ENCODE results near the gene TGM6.
"Not testable (repeated sequence)": the region's sequence is repeated elsewhere in the genome, so short reads cannot be mapped to it uniquely, and the experiment has no call there.

The TGM6 gene

GRCh38 chr20:2403291-2404052 is 22.8 kb downstream of the TGM6 start:
- H3K27ac Mint-ChIP-seq: no peak overlapping the region
- no peaks in the 10 kb centered on the region for H3K4me1 Mint-ChIP-seq
- no peaks in the 10 kb centered on the region for H3K27me3 Mint-ChIP-seq (ENCODE audit: low read depth)
- peaks cover 4% of the 10 kb centered on the region for H3K9me3 Mint-ChIP-seq
- no peak for TF ChIP-seq CTCF (IDR thresholded peaks at IDR 0.05; ENCODE audit: unreplicated experiment in 3 of 3)
- H3K4me3 Mint-ChIP-seq: no peak overlapping the region
- no peaks in the 10 kb centered on the region for H3K36me3 Mint-ChIP-seq (ENCODE audit: low read depth)

DNA sequence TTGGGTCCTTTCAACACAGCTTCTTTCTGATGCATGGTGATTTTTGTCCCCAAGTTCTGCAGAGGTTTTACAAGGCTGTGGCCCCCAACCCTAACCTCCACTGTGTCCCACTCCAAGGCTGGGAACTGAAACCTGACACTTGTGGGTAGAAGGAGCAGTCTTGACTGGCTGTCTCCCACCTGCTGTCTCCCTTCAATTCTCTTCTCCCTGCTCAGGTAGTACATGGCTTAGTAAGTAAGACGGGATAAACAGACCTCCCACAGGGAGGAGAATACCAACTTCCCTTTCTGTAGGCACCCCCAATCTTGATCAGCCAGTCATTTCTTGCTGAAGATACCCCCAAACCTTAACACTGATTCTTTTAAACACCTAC is 25.0 kb downstream of the TGM6 start:
- no peaks in the 10 kb centered on the region for H3K36me3 Mint-ChIP-seq (ENCODE audit: low read depth)
- H3K9me3 Mint-ChIP-seq: peaks cover 7% of the 10 kb centered on the region
- H3K27me3 Mint-ChIP-seq (ENCODE audit: low read depth): peaks cover 4% of the 10 kb centered on the region

GRCh38 chr20:2407355-2407754 is 26.7 kb downstream of the TGM6 start:
- not testable (repeated sequence) for H3K27ac Mint-ChIP-seq; H3K4me3 Mint-ChIP-seq; H3K27me3 Mint-ChIP-seq (ENCODE audit: low read depth); H3K9me3 Mint-ChIP-seq; H3K36me3 Mint-ChIP-seq (ENCODE audit: low read depth); H3K4me1 Mint-ChIP-seq

More for the DNA sequence above, 25.0 kb downstream of the TGM6 start:
- no peak for TF ChIP-seq CTCF (IDR thresholded peaks at IDR 0.05; ENCODE audit: unreplicated experiment in 3 of 3)
- Mint-ChIP-seq H3K27ac (no peak overlapping the region), H3K4me3 (no peak overlapping the region), H3K4me1 (no peaks in the 10 kb centered on the region)

DNA sequence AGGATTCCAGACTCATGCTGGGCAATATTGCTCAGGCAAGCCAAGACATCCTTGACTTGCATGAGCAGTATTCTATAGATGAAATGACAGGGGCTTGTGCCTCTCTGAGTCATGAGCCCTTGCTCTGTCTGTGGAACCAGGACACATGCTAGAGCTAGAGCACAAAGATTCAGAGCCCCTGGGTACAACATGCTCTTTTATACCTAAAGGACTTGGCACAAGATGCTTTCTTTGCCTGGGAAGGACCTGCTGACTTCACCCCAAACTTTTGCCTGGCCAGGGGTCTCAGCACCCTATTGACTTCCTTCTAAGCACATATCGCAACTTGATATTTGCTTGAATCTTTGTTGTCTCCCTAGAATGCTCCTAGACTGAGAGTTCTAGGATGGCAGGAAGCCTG is 27.4 kb downstream of the TGM6 start:
- H3K27me3 Mint-ChIP-seq (ENCODE audit: low read depth): peaks cover 6% of the 10 kb centered on the region
- no peaks in the 10 kb centered on the region for H3K36me3 Mint-ChIP-seq (ENCODE audit: low read depth)
- no peaks in the 10 kb centered on the region for H3K4me1 Mint-ChIP-seq
- TF ChIP-seq CTCF (IDR thresholded peaks at IDR 0.05; ENCODE audit: unreplicated experiment in 3 of 3): no peak
- H3K9me3 Mint-ChIP-seq: peaks cover 7% of the 10 kb centered on the region
- no peak overlapping the region for H3K4me3 Mint-ChIP-seq
- H3K27ac Mint-ChIP-seq: no peak overlapping the region

GRCh38 chr20:2416541-2417212 is 36.0 kb downstream of the TGM6 start:
- Mint-ChIP-seq H3K4me1 (no peaks in the 10 kb centered on the region), H3K27ac (no peak overlapping the region), H3K27me3 (ENCODE audit: low read depth) (peaks cover 29% of the 10 kb centered on the region), H3K9me3 (no peaks in the 10 kb centered on the region), H3K36me3 (ENCODE audit: low read depth) (no peaks in the 10 kb centered on the region), H3K4me3 (no peak overlapping the region)
- no peak for TF ChIP-seq CTCF (IDR thresholded peaks at IDR 0.05; ENCODE audit: unreplicated experiment in 3 of 3)

DNA sequence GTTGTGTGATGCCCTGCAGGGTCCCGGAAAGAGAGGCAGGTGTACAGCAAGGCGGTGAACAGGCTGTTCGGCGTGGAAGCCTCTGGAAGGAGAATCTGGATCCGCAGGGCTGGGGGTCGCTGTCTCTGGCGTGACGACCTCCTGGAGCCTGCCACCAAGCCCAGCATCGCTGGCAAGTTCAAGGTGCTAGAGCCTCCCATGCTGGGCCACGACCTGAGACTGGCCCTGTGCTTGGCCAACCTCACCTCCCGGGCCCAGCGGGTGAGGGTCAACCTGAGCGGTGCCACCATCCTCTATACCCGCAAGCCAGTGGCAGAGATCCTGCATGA is 36.5 kb downstream of the TGM6 start:
- Mint-ChIP-seq H3K27ac (no peak overlapping the region), H3K9me3 (no peaks in the 10 kb centered on the region), H3K36me3 (ENCODE audit: low read depth) (no peaks in the 10 kb centered on the region), H3K27me3 (ENCODE audit: low read depth) (peaks cover 29% of the 10 kb centered on the region), H3K4me3 (no peak overlapping the region), H3K4me1 (no peaks in the 10 kb centered on the region)
- no peak for TF ChIP-seq CTCF (IDR thresholded peaks at IDR 0.05; ENCODE audit: unreplicated experiment in 3 of 3)
